Measurements from ENCODE around the gene ALPL. TPM values are rescaled to one million over a fixed set of nuclear protein-coding genes. Genes with fewer than 3 reads are reported as not detected.

The ALPL gene
- total RNA-seq, 1 experiment from 2014 or later: 84.8 TPM

GRCh38 chr1:21499283-21499950 lies 9.8 kb upstream of the ALPL start:
- H3K27me3 Mint-ChIP-seq (ENCODE audit: low read depth): peaks cover 23% of the 10 kb centered on the region
- no peak overlapping the region for H4K8ac ChIP-seq (replicated peaks; ENCODE audit: insufficient read length, low read depth, low read length)
- no peak overlapping the region for H2AFZ ChIP-seq (ENCODE audit: low read length)
- no peak overlapping the region for H3K4me3 Mint-ChIP-seq
- no peaks in the 10 kb centered on the region for H3K79me2 ChIP-seq (ENCODE audit: insufficient read depth, low read length)
- H2BK20ac ChIP-seq (ENCODE audit: low read depth, low read length, poor library complexity, severe bottlenecking): no peak overlapping the region
- H3K4ac ChIP-seq (ENCODE audit: low read depth, low read length): no peak overlapping the region
- H2BK120ac ChIP-seq (ENCODE audit: low read depth, low read length, poor library complexity, severe bottlenecking): no peak overlapping the region
- no peak overlapping the region for H3K4me2 ChIP-seq (ENCODE audit: insufficient read depth, insufficient read length, low read length)
- H3K79me1 ChIP-seq (ENCODE audit: insufficient read depth, low read depth, low read length, poor library complexity, severe bottlenecking): no peaks in the 10 kb centered on the region
- no peak overlapping the region for H4K5ac ChIP-seq (ENCODE audit: insufficient read length, low read depth, low read length)
- H3K18ac ChIP-seq (ENCODE audit: insufficient read length, low read depth, low read length): no peak overlapping the region
- no peak overlapping the region for H2BK12ac ChIP-seq (ENCODE audit: insufficient read length, low read depth, low read length)
- no peak overlapping the region for H4K91ac ChIP-seq (ENCODE audit: insufficient read length, low read depth, low read length)
- H3K9me3 Mint-ChIP-seq: peaks cover 2 to 7% of the 10 kb centered on the region in 2 experiments; a peak in 2 of 5 replicates
- peaks cover 2% of the 10 kb centered on the region; the same call in 1 of the 2 replicates for H3K27me3 ChIP-seq (ENCODE audit: insufficient read depth, low read length)
- H4K20me1 ChIP-seq (ENCODE audit: control insufficient read depth, insufficient read depth, insufficient read length): no peaks in the 10 kb centered on the region
- TF ChIP-seq CTCF (conservative IDR thresholded peaks at IDR 0.05): no peak
- H3K9ac ChIP-seq (ENCODE audit: extremely low read depth, insufficient read length, low read length): no peak overlapping the region
- H2AK5ac ChIP-seq (ENCODE audit: insufficient read length, low read length): no peak overlapping the region
- peaks cover 13 to 21% of the 10 kb centered on the region in 2 experiments for H3K4me1 Mint-ChIP-seq
- no peak overlapping the region for H3K14ac ChIP-seq (ENCODE audit: insufficient read depth, low read length)
- no peak overlapping the region for H3K23ac ChIP-seq (ENCODE audit: insufficient read length, low read depth, low read length)
- H3K36me3 Mint-ChIP-seq (ENCODE audit: insufficient read depth in 1 of 3, low read depth in 3 of 3): no peaks in the 10 kb centered on the region
- H3K56ac ChIP-seq (ENCODE audit: insufficient read length, low read depth, low read length): no peak overlapping the region
- H3K9me3 ChIP-seq (ENCODE audit: control insufficient read depth, low read depth, low read length): no peaks in the 10 kb centered on the region
- H3T11ph ChIP-seq (ENCODE audit: low read length): no peak overlapping the region
- no peak for DNase-seq
- H3K4me1 ChIP-seq (ENCODE audit: insufficient read depth, low read length): peaks cover 2% of the 10 kb centered on the region; the same call in 1 of the 2 replicates
- H2BK15ac ChIP-seq (ENCODE audit: low read depth, low read length): no peak overlapping the region
- no peak overlapping the region for H2BK5ac ChIP-seq (ENCODE audit: insufficient read length, low read length)
- H3K27ac Mint-ChIP-seq: no peak overlapping the region
- WGBS (ENCODE audit: extremely low coverage, insufficient read length, low lambda C conversion rate): no CpG with 5 or more reads among the region's 1 CpG
- H3K23me2 ChIP-seq (ENCODE audit: insufficient read length, low read depth, low read length, poor library complexity, severe bottlenecking): no peaks in the 10 kb centered on the region
- H3K27ac ChIP-seq (ENCODE audit: insufficient read length, low read depth, low read length): no peak overlapping the region
